GM18511 (cell line): ENCODE data around the gene TANGO6.

ENCODE experiments used
- ATAC-seq: cut with Tn5 transposase; IDR thresholded peaks from one replicate; pipeline ENCODE4 v1.9.1; 2021; ENCODE audit warnings: mild to moderate bottlenecking, moderate library complexity; ENCODE audit not compliant: unreplicated experiment

TANGO6 gene

GRCh38 chr16:68860978-68861892 is 17.9 kb downstream of the TANGO6 start:
- no peak for ATAC-seq

DNA sequence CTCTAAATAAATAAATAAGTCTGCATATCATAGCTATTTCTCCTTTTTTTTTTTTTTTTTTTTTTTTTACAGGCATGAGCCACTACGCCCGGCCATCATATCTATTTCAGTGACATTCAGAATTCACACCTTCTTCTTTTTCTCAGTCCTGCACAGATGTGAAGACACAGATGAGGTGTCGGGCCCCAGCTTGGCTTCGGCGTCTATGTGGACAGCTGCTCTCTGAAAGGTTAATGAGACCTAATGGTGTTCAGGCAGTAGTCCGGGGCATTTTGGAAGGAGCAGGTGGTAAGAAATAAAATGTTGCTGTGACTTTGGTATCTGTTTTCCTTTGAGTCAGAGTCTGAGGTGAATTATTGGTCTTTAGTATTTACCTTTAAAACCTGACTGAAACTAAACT is 23.6 kb downstream of the TANGO6 start:
- ATAC-seq, result peak; percentile 63

- ATAC-seq, result no peak
These were observed 26.3 kb downstream of the TANGO6 start for GRCh38 chr16:68869492-68870088.

DNA sequence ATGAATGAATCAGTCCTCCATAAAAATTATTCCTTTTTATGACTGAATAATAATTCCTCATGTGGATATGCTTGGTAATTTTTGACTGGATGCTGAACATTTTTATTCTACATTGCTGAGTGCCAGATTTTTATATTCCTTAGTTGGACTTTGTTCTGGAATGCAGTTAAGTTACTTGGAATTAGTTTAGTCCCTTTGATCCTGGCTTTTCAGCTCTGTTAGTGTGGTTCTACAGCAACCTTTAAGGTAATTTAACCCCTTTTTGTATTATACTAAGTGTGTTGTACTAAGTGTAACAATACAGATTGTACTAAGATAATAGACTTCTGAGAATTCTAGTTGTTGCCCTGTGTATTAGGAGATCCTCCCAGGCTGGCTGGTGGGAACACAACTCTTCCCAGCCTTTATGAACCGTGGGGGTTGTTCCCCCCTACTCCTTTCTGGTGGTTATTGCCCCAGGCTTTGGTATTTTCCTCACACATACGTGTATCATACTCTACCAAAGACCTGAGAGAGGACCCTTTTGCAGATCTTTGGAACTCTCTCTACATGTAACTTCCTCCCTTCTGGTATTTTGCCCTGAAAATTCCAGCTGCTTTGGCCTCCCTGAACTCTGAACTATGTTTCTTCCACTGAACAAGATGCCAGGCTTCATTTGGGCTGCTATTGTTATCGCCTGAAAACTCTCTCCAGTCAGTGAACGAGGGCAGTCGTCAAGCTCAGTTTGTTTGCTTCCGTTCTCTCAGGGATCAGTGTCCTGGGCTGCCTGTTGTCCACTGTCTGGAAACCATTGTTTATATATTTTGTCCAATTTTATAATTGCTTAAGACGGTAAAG is 30.5 kb downstream of the TANGO6 start:
- ATAC-seq, result no peak

DNA sequence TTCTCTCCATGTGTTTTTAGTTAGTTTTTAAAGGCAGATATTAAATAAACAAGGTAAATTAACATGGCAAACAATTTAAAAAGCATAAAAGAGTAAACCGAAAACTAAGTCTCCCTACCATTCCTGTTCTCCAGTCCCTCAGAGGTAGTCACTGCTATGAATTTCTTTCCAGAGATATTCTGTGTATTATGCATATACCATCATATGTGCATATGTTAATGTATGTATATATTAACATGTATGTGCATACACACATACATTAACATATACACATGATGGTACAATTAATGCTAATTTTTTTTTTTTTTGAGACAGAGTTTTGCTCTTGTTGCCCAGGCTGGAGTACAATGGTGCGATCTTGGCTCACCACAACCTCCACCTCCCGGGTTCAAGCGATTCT is 32.5 kb downstream of the TANGO6 start:
- no peak for ATAC-seq

DNA sequence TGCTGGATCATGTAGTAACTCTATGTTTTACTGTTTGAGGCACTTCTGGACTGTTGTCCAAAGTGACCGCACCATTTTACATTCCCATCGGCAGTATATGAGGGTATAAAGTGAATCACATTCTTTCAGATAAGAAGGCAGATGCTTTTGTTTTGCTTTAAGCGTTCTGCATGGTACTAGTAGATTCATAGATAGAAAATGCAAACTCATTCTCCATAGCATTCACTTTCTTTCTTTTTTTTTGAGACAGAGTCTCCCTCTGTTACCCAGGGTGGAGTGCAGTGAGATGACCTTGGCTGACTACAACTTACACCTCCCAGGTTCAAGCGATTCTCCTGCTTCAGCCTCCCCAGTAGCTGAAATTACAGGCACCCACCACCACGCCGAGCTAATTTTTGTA is 40.4 kb downstream of the TANGO6 start:
- ATAC-seq, result no peak

DNA sequence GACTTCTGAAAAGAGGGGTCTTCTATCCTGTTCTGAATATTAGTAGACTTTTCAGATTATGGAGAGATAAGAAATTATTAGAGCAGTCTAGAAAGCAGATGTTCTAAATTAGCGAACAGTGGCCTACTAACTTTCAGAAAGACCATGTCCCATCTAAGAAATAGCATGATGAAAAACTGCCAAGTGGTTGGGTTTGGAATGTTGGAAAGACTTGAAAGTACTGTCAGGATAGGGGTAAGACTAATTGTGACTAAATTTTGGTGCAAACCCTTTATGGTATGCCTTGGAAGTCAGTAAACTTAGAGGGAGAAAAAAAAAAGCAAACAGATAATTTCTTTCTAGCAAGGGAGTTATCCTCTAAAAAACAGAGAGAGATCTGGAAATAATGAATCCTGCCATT is 41.1 kb downstream of the TANGO6 start:
- no peak for ATAC-seq

DNA sequence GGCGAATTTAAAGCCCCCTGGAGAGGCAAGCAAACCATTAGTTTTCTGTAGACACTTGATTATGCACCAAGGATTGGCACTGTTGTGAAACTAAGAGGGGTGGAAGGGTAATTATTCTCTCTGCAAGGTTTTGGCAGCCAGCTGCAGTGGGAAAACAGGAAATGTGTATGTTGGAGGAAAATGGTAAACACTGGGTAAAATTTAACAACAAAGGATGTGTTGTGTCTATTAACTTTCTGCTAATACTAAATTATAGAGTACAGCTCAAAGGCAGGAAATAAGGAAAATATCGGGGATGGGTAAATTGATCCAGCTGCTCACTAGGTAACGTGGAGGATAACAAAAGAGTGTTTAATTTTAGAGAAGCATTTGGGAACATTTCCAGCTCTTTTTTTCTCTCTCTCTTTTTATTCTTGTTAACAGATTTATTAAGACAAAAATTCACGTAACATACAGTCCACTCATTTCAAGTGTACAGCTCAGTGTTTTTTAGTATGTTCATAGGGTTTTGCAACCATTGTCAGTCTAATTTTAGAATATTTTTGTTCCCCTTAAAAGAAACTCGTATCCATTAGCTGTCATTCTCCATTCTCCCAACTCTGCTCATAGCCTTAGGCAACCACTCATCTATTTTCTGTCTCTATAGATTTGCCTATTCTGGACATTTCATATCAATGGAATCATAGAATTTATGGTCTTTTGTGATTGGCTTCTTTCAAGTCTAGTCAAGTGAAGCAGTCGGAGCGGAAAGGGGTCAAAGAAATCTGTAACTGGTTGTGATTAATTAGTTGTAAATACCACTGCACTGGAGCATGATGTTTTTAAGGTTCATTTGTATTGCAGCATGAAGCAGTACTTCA is 41.8 kb downstream of the TANGO6 start:
- no peak for ATAC-seq

GRCh38 chr16:68887107-68887506 is 43.8 kb downstream of the TANGO6 start:
- ATAC-seq, result no peak

DNA sequence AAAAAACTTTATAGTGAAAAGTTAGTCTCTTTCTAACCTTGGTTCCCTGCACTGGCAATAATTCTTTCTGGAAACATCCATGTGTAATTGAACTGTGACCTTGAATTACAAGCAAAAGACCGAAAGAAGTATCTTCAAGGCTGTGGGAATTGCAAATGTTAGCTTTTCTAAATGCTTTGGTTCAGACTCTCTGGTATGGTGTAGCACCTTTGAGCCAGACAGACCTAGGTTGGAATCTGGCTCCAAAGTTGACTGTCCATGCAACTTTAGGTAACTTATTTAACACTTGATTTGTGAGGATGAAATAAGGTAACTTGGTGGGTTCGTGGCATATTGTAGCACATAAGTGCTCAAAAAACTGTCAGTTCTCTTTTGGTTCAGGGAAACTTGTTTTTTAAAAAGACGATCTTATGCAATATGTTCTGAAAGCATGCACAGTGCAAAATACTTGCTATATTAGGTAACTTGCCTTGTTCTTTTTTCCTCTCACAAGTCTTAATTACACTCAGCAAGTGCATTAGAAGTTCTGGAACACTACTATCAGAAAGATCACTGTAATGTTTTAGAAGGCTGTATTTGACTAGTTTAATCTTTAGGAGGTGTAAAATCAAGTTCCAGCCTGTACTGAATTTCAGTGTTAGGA is 46.3 kb downstream of the TANGO6 start:
- no peak for ATAC-seq

DNA sequence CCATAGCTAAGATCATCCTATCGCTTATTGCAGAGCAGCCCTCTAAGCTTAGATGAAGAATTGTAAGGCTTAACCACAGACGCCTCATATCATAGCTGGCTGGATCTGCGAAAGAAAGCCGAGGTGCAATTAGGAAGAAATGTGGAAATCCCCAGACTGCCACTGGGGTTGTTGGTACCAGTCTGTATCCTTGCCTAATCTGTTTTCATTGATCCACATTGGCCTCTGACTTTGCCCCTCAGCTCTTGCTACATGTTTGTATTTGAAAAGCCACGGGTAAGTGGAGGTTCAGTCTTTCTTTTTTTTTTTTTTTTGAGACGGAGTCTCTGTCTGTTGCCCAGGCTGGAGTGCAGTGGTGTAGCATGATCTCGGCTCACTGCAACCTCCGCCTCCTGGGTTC is 48.9 kb downstream of the TANGO6 start:
- ATAC-seq, result no peak

- ATAC-seq, result no peak
These were observed 49.6 kb downstream of the TANGO6 start for GRCh38 chr16:68892898-68893297.

- no peak for ATAC-seq
These were observed 50.7 kb downstream of the TANGO6 start for GRCh38 chr16:68893710-68894705.

GRCh38 chr16:68894714-68895113 is 51.4 kb downstream of the TANGO6 start:
- ATAC-seq, result no peak

DNA sequence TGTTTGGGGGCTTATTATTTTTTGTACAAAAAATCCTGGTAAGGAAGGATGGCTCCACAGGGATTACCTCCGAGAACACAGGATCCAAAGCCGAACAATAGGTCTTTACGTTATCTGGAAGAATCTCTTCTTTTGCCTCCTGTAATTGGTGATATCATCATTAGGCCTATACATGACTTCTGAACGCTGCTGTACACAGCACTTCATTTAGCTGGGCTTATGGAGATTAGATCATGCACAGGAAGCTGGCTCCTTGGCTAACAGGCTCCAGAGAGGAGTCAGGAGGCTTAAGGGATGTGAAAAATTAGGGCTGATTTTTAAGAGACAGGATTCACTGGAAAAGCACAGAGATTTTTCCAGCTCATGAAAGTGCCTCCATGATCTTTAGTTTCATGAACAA is 54.7 kb downstream of the TANGO6 start:
- ATAC-seq, result no peak

GRCh38 chr16:68900009-68900408 is 56.7 kb downstream of the TANGO6 start:
- no peak for ATAC-seq

GRCh38 chr16:68902003-68902968 is 59.0 kb downstream of the TANGO6 start:
- no peak for ATAC-seq

GRCh38 chr16:68902969-68903345 is 59.6 kb downstream of the TANGO6 start:
- ATAC-seq, result no peak
